Measurements from ENCODE around the gene GSN. TPM values are rescaled to one million over a fixed set of nuclear protein-coding genes. Genes with fewer than 3 reads are reported as not detected.

GSN gene
- total and polyA plus RNA-seq, 2 of the 13 experiments (the other 11 are each of a cell fraction or from before 2014, with no cell fraction given): 294 to 307 TPM

DNA sequence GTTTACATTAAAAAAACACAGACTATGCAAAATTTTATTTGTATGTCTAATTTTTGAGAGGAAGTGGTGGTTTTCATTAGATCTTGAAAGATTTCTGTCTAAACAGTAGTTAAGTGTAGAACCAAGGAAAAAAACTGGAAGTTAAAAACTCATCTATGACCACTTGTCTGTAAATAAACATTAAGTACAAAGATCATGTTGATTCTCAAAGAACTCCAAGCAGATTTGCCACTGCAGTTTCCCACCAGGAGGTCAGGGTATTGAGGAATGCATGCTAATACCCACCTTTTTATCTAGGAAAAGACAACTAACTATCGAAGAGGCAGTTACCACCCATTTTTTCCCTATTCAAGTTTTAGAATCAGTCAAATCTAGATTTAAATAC, 100.2 kb downstream of the GSN start (continued):
- TF ChIP-seq, protein P1, sequence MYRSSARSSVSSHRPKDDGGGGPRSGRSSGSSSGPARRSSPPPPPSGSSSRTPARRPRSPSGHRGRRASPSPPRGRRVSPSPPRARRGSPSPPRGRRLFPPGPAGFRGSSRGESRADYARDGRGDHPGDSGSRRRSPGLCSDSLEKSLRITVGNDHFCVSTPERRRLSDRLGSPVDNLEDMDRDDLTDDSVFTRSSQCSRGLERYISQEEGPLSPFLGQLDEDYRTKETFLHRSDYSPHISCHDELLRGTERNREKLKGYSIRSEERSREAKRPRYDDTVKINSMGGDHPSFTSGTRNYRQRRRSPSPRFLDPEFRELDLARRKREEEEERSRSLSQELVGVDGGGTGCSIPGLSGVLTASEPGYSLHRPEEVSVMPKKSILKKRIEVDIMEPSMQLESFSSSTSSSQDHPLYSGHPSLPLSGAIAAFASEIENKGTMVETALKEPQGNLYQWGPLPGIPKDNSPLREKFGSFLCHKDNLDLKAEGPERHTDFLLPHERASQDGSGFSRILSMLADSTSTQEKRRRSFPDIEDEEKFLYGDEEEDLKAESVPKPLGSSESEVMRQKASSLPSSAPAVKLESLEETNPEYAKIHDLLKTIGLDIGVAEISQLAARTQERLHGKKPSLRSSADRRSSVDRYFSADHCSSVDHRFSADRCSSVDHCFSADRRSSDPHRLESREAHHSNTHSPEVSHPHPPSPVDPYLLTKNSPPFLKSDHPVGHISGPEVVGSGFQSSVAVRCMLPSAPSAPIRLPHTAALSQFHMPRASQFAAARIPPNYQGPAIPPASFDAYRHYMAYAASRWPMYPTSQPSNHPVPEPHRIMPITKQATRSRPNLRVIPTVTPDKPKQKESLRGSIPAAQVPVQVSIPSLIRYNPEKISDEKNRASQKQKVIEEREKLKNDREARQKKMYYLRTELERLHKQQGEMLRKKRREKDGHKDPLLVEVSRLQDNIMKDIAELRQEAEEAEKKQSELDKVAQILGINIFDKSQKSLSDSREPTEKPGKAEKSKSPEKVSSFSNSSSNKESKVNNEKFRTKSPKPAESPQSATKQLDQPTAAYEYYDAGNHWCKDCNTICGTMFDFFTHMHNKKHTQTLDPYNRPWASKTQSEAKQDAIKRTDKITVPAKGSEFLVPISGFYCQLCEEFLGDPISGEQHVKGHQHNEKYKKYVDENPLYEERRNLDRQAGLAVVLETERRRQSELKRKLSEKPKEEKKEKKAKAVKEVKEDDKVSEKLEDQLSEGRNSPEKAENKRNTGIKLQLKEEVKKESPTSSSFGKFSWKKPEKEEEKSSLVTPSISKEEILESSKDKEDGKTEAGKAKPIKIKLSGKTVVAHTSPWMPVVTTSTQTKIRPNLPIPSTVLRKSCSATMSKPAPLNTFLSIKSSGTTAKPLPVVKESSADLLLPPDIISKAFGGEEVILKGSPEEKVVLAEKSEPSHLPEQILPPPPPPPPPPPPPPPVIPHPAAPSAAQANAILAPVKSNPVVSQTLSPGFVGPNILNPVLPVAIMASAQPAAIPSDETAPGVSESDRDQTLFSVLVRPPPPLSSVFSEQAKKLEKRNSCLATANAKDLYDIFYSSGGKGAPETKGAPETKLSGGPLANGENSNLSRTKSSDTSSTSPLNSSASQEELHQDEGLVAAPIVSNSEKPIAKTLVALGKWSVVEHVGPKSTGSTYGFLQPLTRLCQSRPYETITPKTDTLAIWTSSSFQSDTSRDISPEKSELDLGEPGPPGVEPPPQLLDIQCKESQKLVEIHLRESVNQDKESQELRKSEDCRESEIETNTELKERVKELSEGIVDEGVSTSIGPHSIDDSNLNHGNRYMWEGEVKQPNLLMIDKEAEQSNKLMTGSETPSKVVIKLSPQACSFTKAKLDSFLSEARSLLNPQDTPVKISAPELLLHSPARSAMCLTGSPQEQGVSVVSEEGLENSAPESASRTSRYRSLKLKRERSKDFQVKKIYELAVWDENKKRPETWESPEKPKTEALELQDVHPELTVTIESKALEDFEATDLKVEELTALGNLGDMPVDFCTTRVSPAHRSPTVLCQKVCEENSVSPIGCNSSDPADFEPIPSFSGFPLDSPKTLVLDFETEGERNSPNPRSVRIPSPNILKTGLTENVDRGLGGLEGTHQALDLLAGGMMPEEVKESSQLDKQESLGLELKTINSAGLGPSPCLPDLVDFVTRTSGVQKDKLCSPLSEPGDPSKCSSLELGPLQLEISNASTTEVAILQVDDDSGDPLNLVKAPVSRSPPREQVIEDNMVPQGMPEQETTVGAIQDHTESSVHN (CRISPR knock-in tag; IDR thresholded peaks at IDR 0.05): no peak
- TF ChIP-seq ZNF10 (CRISPR knock-in tag; IDR thresholded peaks at IDR 0.05; ENCODE audit: borderline replicate concordance, low read depth) (no peak), AGO2 (optimal IDR thresholded peaks at IDR 0.05; ENCODE audit: low read depth, low read length) (no peak), SP5 (CRISPR knock-in tag; IDR thresholded peaks at IDR 0.05; ENCODE audit: borderline replicate concordance, low read depth) (peak; percentile 22; the same call in 1 of the 2 replicates), ZNF672 (CRISPR knock-in tag; IDR thresholded peaks at IDR 0.05) (no peak), FOXK2 (IDR thresholded peaks at IDR 0.05) (no peak), CEBPB (IDR thresholded peaks at IDR 0.05; ENCODE audit: borderline replicate concordance, low read depth, low read length) (no peak), SATB2 (CRISPR knock-in tag; IDR thresholded peaks at IDR 0.05) (no peak), ZFAT (CRISPR knock-in tag; conservative IDR thresholded peaks at IDR 0.05) (no peak), NR2F1 (CRISPR knock-in tag; IDR thresholded peaks at IDR 0.05) (no peak; a peak in 1 of 4 replicates), ZNF558 (CRISPR knock-in tag; IDR thresholded peaks at IDR 0.05; ENCODE audit: borderline replicate concordance) (no peak), ZNF781 (CRISPR knock-in tag; IDR thresholded peaks at IDR 0.05; ENCODE audit: borderline replicate concordance, not compliant biosample characterization) (no peak), ZEB1 (IDR thresholded peaks at IDR 0.05; ENCODE audit: insufficient replicate concordance, low read depth) (no peak), PRDM4 (CRISPR knock-in tag; IDR thresholded peaks at IDR 0.05; ENCODE audit: borderline replicate concordance) (no peak), CC2D1A (CRISPR knock-in tag; IDR thresholded peaks at IDR 0.05) (no peak), REPIN1 (CRISPR knock-in tag; IDR thresholded peaks at IDR 0.05; ENCODE audit: borderline replicate concordance, low read depth) (no peak), ZNF766 (CRISPR knock-in tag; IDR thresholded peaks at IDR 0.05; ENCODE audit: borderline replicate concordance) (no peak), EED (CRISPR knock-in tag; IDR thresholded peaks at IDR 0.05) (no peak), IRF2 (CRISPR knock-in tag; IDR thresholded peaks at IDR 0.05) (peak; percentile 63; the same call in 1 of the 2 replicates)
- TF ChIP-seq, protein P2, sequence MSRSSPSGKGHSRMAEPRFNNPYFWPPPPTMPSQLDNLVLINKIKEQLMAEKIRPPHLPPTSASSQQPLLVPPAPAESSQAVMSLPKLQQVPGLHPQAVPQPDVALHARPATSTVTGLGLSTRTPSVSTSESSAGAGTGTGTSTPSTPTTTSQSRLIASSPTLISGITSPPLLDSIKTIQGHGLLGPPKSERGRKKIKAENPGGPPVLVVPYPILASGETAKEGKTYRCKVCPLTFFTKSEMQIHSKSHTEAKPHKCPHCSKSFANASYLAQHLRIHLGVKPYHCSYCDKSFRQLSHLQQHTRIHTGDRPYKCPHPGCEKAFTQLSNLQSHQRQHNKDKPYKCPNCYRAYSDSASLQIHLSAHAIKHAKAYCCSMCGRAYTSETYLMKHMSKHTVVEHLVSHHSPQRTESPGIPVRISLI (CRISPR knock-in tag; IDR thresholded peaks at IDR 0.05; ENCODE audit: borderline replicate concordance): peak; percentile 81; the same call in 1 of the 2 replicates

All from HepG2 (cell line).